ENCODE results near the gene NTPCR. TPM values are rescaled to one million over a fixed set of nuclear protein-coding genes. Genes with fewer than 3 reads are reported as not detected.

The NTPCR gene
- total RNA-seq (2021) (50.0 and 61.6 TPM in 2 replicates), Bru-seq, nascent RNA (percentile 67 among the genes with signal in this experiment), BruChase-seq, experiment 1, labeled RNA remaining after a 2-hour chase (percentile 67 among the genes with signal in this experiment), BruChase-seq, experiment 2, labeled RNA remaining after a 6-hour chase (percentile 57 among the genes with signal in this experiment)
- long read RNA-seq, full-length matches to known transcripts = 80 of 83 reads
- long read RNA-seq, partial matches to known transcripts = 0 of 83 reads
- long read RNA-seq, other reads (novel, unspliced or antisense) = 3 of 83 reads

- Histone ChIP-seq H3K9me3 (ENCODE audit: low read depth, low read length, poor library complexity, severe bottlenecking) (no peaks in the 10 kb centered on the region), H3K27me3 (replicated peaks; ENCODE audit: insufficient read depth, low read depth, low read length, poor library complexity) (no peaks in the 10 kb centered on the region), H3K27ac (ENCODE audit: low read depth, low read length, poor library complexity, severe bottlenecking) (peak within 1 kb of the TSS; percentile 74), H3K36me3 (ENCODE audit: insufficient read depth, low read length, poor library complexity, severe bottlenecking) (no peaks in the 10 kb centered on the region), H3K4me1 (ENCODE audit: insufficient read depth, low read length, poor library complexity, severe bottlenecking) (peaks cover 20% of the 10 kb centered on the region), H3K4me3 (ENCODE audit: low read depth, low read length, poor library complexity, severe bottlenecking) (peak within 1 kb of the TSS; percentile 73)
- TSS peak; percentile 42 for BruUV-seq (replicated peaks)
- DNase-seq (ENCODE audit: low spot score) = peak; percentile 95
- ChIA-PET POLR2A (ENCODE audit: low non-redundant PET) (no interaction called here), CTCF (no interaction called here)
- intact Hi-C loops (cut with micrococcal nuclease; ENCODE audit: unreplicated experiment) = loop anchor here (5.0 kb wide), 1 partner anchor 318 kb away; the partner anchor contains the start of gene SIPA1L2
- no peak for TF ChIP-seq CTCF (conservative IDR thresholded peaks at IDR 0.05; ENCODE audit: low read depth, low read length)
- TF ChIP-seq EZH2 (IDR thresholded peaks at IDR 0.05; ENCODE audit: borderline replicate concordance, low read depth, low read length, poor library complexity, severe bottlenecking) = no peak
Measured at GRCh38 chr1:232950197-232951176, at the start of gene NTPCR. TSS of gene NTPCR (plus strand) at chr1:232950611. CDS start at chr1:232950711, 100 bp downstream.

GRCh38 chr1:232900818-232901217 is 49.6 kb upstream of the NTPCR start:
- no TSS peak for BruUV-seq (replicated peaks)
- H3K4me3 ChIP-seq (ENCODE audit: low read depth, low read length, poor library complexity, severe bottlenecking) = no peak overlapping the region
- H3K27ac ChIP-seq (ENCODE audit: low read depth, low read length, poor library complexity, severe bottlenecking) = no peak overlapping the region
- H3K4me1 ChIP-seq (ENCODE audit: insufficient read depth, low read length, poor library complexity, severe bottlenecking) = no peaks in the 10 kb centered on the region
- TF ChIP-seq CTCF (conservative IDR thresholded peaks at IDR 0.05; ENCODE audit: low read depth, low read length) = no peak
- no peak for TF ChIP-seq EZH2 (IDR thresholded peaks at IDR 0.05; ENCODE audit: borderline replicate concordance, low read depth, low read length, poor library complexity, severe bottlenecking)
- intact Hi-C loops (cut with micrococcal nuclease; ENCODE audit: unreplicated experiment) = no loop called here
- no peak for DNase-seq (ENCODE audit: low spot score)
- H3K9me3 ChIP-seq (ENCODE audit: low read depth, low read length, poor library complexity, severe bottlenecking) = no peaks in the 10 kb centered on the region
- H3K36me3 ChIP-seq (ENCODE audit: insufficient read depth, low read length, poor library complexity, severe bottlenecking) = no peaks in the 10 kb centered on the region
- ChIA-PET CTCF (no interaction called here), POLR2A (ENCODE audit: low non-redundant PET) (no interaction called here)
- no peaks in the 10 kb centered on the region for H3K27me3 ChIP-seq (replicated peaks; ENCODE audit: insufficient read depth, low read depth, low read length, poor library complexity)

GRCh38 chr1:232901255-232901654 is 49.2 kb upstream of the NTPCR start:
- DNase-seq (ENCODE audit: low spot score) = no peak
- Histone ChIP-seq H3K27ac (ENCODE audit: low read depth, low read length, poor library complexity, severe bottlenecking) (no peak overlapping the region), H3K9me3 (ENCODE audit: low read depth, low read length, poor library complexity, severe bottlenecking) (no peaks in the 10 kb centered on the region), H3K4me1 (ENCODE audit: insufficient read depth, low read length, poor library complexity, severe bottlenecking) (no peaks in the 10 kb centered on the region), H3K36me3 (ENCODE audit: insufficient read depth, low read length, poor library complexity, severe bottlenecking) (no peaks in the 10 kb centered on the region), H3K4me3 (ENCODE audit: low read depth, low read length, poor library complexity, severe bottlenecking) (no peak overlapping the region), H3K27me3 (replicated peaks; ENCODE audit: insufficient read depth, low read depth, low read length, poor library complexity) (no peaks in the 10 kb centered on the region)
- CTCF ChIA-PET = no interaction called here
- no peak for TF ChIP-seq CTCF (conservative IDR thresholded peaks at IDR 0.05; ENCODE audit: low read depth, low read length)
- TF ChIP-seq EZH2 (IDR thresholded peaks at IDR 0.05; ENCODE audit: borderline replicate concordance, low read depth, low read length, poor library complexity, severe bottlenecking) = no peak
- POLR2A ChIA-PET (ENCODE audit: low non-redundant PET) = interaction anchor here (0.6 kb wide), 1 partner anchor 322 kb away, joined by 3 read pairs; no protein-coding TSS in a partner anchor
- intact Hi-C loops (cut with micrococcal nuclease; ENCODE audit: unreplicated experiment) = no loop called here
- no TSS peak for BruUV-seq (replicated peaks)

Data from A673 (cell line).